ENCODE measurements around the gene RIC1.

- no peak for TF ChIP-seq CTCF (IDR thresholded peaks at IDR 0.05 in 2 of 3, conservative IDR thresholded peaks at IDR 0.05 in 1 of 3; ENCODE audit: borderline replicate concordance in 1 of 3, insufficient read depth in 1 of 3, low read depth in 2 of 3, low read length in 2 of 3)
- no peak for TF ChIP-seq SRF (IDR thresholded peaks at IDR 0.05; ENCODE audit: low read depth)
- TF ChIP-seq EZH2 (IDR thresholded peaks at IDR 0.05) = no peak
- TF ChIP-seq MAX (IDR thresholded peaks at IDR 0.05) = no peak
- TF ChIP-seq EZH2phosphoT487 (IDR thresholded peaks at IDR 0.05; ENCODE audit: borderline replicate concordance) = no peak
- TF ChIP-seq ZFX (IDR thresholded peaks at IDR 0.05) = no peak
- no peak for TF ChIP-seq TCF7L2 (IDR thresholded peaks at IDR 0.05; ENCODE audit: borderline replicate concordance, extremely low read depth, insufficient read depth, insufficient read length)
- TF ChIP-seq POLR2A (IDR thresholded peaks at IDR 0.05; ENCODE audit: borderline replicate concordance, extremely low read depth, insufficient read depth, insufficient read length) = no peak
- no peak for TF ChIP-seq RAD21 (IDR thresholded peaks at IDR 0.05; ENCODE audit: low read depth)
- no peak for TF ChIP-seq POLR2AphosphoS5 (IDR thresholded peaks at IDR 0.05; ENCODE audit: low read depth, low read length)
- no peak for TF ChIP-seq SIN3A (IDR thresholded peaks at IDR 0.05; ENCODE audit: low read depth)
- TF ChIP-seq CEBPB (IDR thresholded peaks at IDR 0.05; ENCODE audit: low read depth) = no peak
- TF ChIP-seq JUND (IDR thresholded peaks at IDR 0.05) = no peak
- TF ChIP-seq, protein P1, sequence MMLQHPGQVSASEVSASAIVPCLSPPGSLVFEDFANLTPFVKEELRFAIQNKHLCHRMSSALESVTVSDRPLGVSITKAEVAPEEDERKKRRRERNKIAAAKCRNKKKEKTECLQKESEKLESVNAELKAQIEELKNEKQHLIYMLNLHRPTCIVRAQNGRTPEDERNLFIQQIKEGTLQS (IDR thresholded peaks at IDR 0.05) = no peak
Measured at GRCh38 chr9:5639816-5640215, 10.9 kb downstream of the RIC1 start.

Data from HCT116 (cell line).